ENCODE results near the gene SMARCA2.

SMARCA2 gene

GRCh38 chr9:2227144-2227867, 212.2 kb downstream of the SMARCA2 start:
- Histone ChIP-seq H3K9ac (ENCODE audit: low read length) (no peak overlapping the region), H3K79me2 (ENCODE audit: low read length) (no peaks in the 10 kb centered on the region), H3K9me3 (ENCODE audit: insufficient read depth, low read length) (no peaks in the 10 kb centered on the region), H3K4me1 (ENCODE audit: low read length) (peaks cover 23% of the 10 kb centered on the region), H3K36me3 (replicated peaks; ENCODE audit: low read depth, low read length) (no peaks in the 10 kb centered on the region), H3K4me2 (ENCODE audit: low read length) (no peak overlapping the region), H4K20me1 (ENCODE audit: insufficient read depth, low read length) (no peaks in the 10 kb centered on the region), H3K27me3 (ENCODE audit: low read depth, low read length) (no peaks in the 10 kb centered on the region), H2AFZ (ENCODE audit: low read depth, low read length) (no peak overlapping the region), H3K4me3 (ENCODE audit: low read length) (no peak overlapping the region), H3K27ac (ENCODE audit: low read length) (no peak overlapping the region)
- TF ChIP-seq EZH2phosphoT487 (IDR thresholded peaks at IDR 0.05; ENCODE audit: low read depth), result no peak
- TF ChIP-seq CTCF (IDR thresholded peaks at IDR 0.05; ENCODE audit: low read depth, low read length), result no peak

GRCh38 chr9:2228132-2228531, 213.0 kb downstream of the SMARCA2 start:
- no peaks in the 10 kb centered on the region for H3K79me2 ChIP-seq (ENCODE audit: low read length)
- H3K9ac ChIP-seq (ENCODE audit: low read length), result no peak overlapping the region
- no peak overlapping the region for H3K4me3 ChIP-seq (ENCODE audit: low read length)
- H3K36me3 ChIP-seq (replicated peaks; ENCODE audit: low read depth, low read length), result no peaks in the 10 kb centered on the region
- no peaks in the 10 kb centered on the region for H4K20me1 ChIP-seq (ENCODE audit: insufficient read depth, low read length)
- H3K4me1 ChIP-seq (ENCODE audit: low read length), result peaks cover 23% of the 10 kb centered on the region
- H3K4me2 ChIP-seq (ENCODE audit: low read length), result no peak overlapping the region
- H3K9me3 ChIP-seq (ENCODE audit: insufficient read depth, low read length), result no peaks in the 10 kb centered on the region
- TF ChIP-seq EZH2phosphoT487 (IDR thresholded peaks at IDR 0.05; ENCODE audit: low read depth) (no peak), CTCF (IDR thresholded peaks at IDR 0.05; ENCODE audit: low read depth, low read length) (peak; percentile 80)
- H3K27me3 ChIP-seq (ENCODE audit: low read depth, low read length), result no peaks in the 10 kb centered on the region
- H2AFZ ChIP-seq (ENCODE audit: low read depth, low read length), result no peak overlapping the region
- no peak overlapping the region for H3K27ac ChIP-seq (ENCODE audit: low read length)

- Histone ChIP-seq H3K27ac (ENCODE audit: low read length) (no peak overlapping the region), H3K79me2 (ENCODE audit: low read length) (no peaks in the 10 kb centered on the region), H3K9me3 (ENCODE audit: insufficient read depth, low read length) (no peaks in the 10 kb centered on the region), H3K9ac (ENCODE audit: low read length) (no peak overlapping the region), H3K36me3 (replicated peaks; ENCODE audit: low read depth, low read length) (no peaks in the 10 kb centered on the region), H2AFZ (ENCODE audit: low read depth, low read length) (no peak overlapping the region), H3K4me3 (ENCODE audit: low read length) (no peak overlapping the region), H3K27me3 (ENCODE audit: low read depth, low read length) (no peaks in the 10 kb centered on the region), H3K4me1 (ENCODE audit: low read length) (peaks cover 23% of the 10 kb centered on the region), H4K20me1 (ENCODE audit: insufficient read depth, low read length) (no peaks in the 10 kb centered on the region), H3K4me2 (ENCODE audit: low read length) (peak overlapping the region; percentile 18; the same call in 1 of the 2 replicates)
- TF ChIP-seq EZH2phosphoT487 (IDR thresholded peaks at IDR 0.05; ENCODE audit: low read depth) (no peak), CTCF (IDR thresholded peaks at IDR 0.05; ENCODE audit: low read depth, low read length) (no peak)
These were observed 213.5 kb downstream of the SMARCA2 start for GRCh38 chr9:2228641-2229040.

- H3K27me3 ChIP-seq (ENCODE audit: low read depth, low read length), result no peaks in the 10 kb centered on the region
- H3K4me3 ChIP-seq (ENCODE audit: low read length), result no peak overlapping the region
- H3K9ac ChIP-seq (ENCODE audit: low read length), result no peak overlapping the region
- H3K4me1 ChIP-seq (ENCODE audit: low read length), result peaks cover 23% of the 10 kb centered on the region
- peak overlapping the region; percentile 18 for H3K4me2 ChIP-seq (ENCODE audit: low read length)
- H2AFZ ChIP-seq (ENCODE audit: low read depth, low read length), result no peak overlapping the region
- H3K27ac ChIP-seq (ENCODE audit: low read length), result no peak overlapping the region
- no peaks in the 10 kb centered on the region for H4K20me1 ChIP-seq (ENCODE audit: insufficient read depth, low read length)
- no peaks in the 10 kb centered on the region for H3K9me3 ChIP-seq (ENCODE audit: insufficient read depth, low read length)
- no peak for TF ChIP-seq EZH2phosphoT487 (IDR thresholded peaks at IDR 0.05; ENCODE audit: low read depth)
- no peak for TF ChIP-seq CTCF (IDR thresholded peaks at IDR 0.05; ENCODE audit: low read depth, low read length)
- H3K79me2 ChIP-seq (ENCODE audit: low read length), result no peaks in the 10 kb centered on the region
- no peaks in the 10 kb centered on the region for H3K36me3 ChIP-seq (replicated peaks; ENCODE audit: low read depth, low read length)
These were observed 214.1 kb downstream of the SMARCA2 start for GRCh38 chr9:2229109-2229721.

Data from OCI-LY3 (cell line).